Astrocyte (in vitro differentiated cells and primary cell): ENCODE data around the gene S1PR2.

Experiments used
- CTCF ChIP-seq: IDR thresholded peaks from 2 replicates; pipeline ENCODE4 v1.5.1; 2011; ENCODE audit warnings: low read depth, mild to moderate bottlenecking, inconsistent platforms, low read length, moderate library complexity; ENCODE audit not compliant: insufficient read depth
- EZH2 ChIP-seq: IDR thresholded peaks from 2 replicates; pipeline ENCODE4 v1.6.1; 2012; ENCODE audit warnings: mild to moderate bottlenecking, low read length, inconsistent platforms; ENCODE audit not compliant: insufficient read depth

GRCh38 chr19:10277795-10278589 lies 46.9 kb upstream of the S1PR2 start:
- TF ChIP-seq CTCF (no peak), EZH2 (no peak)
